Ramos (cell line): ENCODE results near the gene MET.

Experiments
- in situ Hi-C: fragments of 300-500 bp; cut with MboI; formaldehyde crosslinking; loops from one replicate; pipeline ENCODE4 v1.14.3; 2022; ENCODE audit warnings: low sequenced_read_pairs; ENCODE audit not compliant: unreplicated experiment

MET gene

GRCh38 chr7:116661865-116662264 lies 10.1 kb upstream of the MET start:
- in situ Hi-C loops = no loop called here

GRCh38 chr7:116663744-116664143 lies 8.3 kb upstream of the MET start:
- in situ Hi-C loops = no loop called here

- in situ Hi-C loops = no loop called here
Measured at GRCh38 chr7:116665332-116665996, 6.5 kb upstream of the MET start.

GRCh38 chr7:116669769-116670168 lies 2.2 kb upstream of the MET start:
- in situ Hi-C loops = no loop called here

- in situ Hi-C loops = no loop called here
Measured at GRCh38 chr7:116670409-116671015, 1.5 kb upstream of the MET start.

GRCh38 chr7:116671111-116671510 lies 885 bp upstream of the MET start:
- in situ Hi-C loops = no loop called here

GRCh38 chr7:116672596-116673456 lies 830 bp downstream of the MET start:
- in situ Hi-C loops = no loop called here

- in situ Hi-C loops = no loop called here
Measured at GRCh38 chr7:116673457-116673865, 1.5 kb downstream of the MET start.

- in situ Hi-C loops = no loop called here
Measured at GRCh38 chr7:116674508-116675173, 2.6 kb downstream of the MET start.

DNA sequence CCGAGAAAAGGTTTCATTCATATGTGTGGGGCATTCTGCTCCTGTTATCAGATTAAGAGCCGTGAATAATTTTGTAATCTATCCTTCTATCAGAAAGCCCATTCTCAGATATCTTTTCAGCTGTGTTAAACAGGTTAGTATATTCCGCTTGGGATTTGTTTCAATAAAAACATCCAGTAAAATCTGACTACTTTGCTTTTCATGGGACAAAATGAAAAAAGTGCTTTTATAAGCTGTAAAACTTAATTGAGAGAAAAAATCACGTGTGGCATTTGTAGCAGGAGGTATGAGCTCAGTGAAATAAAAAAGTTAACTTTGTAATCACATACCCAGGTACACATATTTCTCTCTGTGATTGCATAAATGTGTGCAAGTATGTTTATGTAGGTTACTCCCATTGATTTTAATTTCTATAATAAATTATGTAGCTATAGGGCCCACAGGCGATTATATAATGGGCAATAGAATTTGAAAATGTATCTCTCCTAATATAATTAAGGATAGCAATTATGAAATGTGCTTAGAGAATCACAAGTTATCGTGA lies 3.9 kb downstream of the MET start:
- in situ Hi-C loops = no loop called here

DNA sequence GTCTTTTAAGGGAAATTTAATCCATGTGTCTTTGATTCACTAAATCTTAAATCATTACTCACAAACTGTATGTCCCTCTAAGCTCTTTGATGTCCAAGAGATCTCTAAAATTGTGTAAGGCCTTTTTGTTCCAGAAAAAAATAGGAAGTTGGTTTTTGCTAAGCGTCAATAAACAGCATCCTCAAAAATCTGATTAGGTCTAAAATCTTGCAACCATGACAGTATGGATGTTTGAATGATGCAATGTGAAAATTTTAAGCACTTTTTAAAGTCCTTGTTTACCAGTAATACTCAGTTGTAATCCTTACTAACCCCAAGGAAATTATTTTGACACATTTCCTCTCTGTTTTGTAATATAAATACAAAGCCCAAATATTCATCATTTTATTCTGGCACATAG lies 6.8 kb downstream of the MET start:
- in situ Hi-C loops = no loop called here

DNA sequence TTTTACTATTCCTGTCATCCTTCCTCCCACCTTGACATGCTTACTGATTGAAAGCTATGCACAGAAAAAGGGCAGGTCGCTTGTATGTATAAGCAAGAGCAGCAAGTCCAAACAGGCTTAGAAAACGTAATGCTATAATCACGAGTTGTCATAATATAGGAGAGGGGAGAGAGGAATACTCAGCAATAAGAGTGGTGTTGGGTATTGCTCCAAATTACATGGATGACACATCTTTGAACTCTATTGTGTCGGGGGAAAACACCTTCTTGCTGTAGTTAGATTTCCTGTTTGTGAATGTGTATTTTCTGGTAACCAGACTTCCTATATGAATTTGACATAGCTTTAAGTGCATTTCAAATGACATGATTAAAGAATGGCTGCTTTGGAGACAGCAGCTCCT lies 7.5 kb downstream of the MET start:
- in situ Hi-C loops = no loop called here

- in situ Hi-C loops = no loop called here
Measured at GRCh38 chr7:116683786-116684185, 11.8 kb downstream of the MET start.

DNA sequence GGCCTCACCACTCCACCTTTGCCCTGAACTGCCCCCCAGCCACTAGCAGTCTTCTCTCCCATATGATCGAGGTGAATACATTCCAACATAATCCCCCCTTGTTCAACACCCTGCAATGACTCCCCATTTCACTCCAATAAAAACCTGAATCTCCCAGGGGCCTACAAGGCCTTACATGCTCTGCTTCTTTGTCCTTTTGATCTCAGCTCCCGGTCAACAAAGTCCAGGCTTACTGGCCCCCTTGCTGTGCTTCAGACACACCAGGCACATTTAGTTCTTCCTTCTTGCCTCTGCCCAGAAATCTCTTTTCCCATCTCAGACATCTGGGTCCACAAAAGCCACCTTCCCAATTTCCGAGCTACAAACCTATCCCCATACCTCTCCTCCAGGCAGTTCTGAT lies 14.0 kb downstream of the MET start:
- in situ Hi-C loops = no loop called here

DNA sequence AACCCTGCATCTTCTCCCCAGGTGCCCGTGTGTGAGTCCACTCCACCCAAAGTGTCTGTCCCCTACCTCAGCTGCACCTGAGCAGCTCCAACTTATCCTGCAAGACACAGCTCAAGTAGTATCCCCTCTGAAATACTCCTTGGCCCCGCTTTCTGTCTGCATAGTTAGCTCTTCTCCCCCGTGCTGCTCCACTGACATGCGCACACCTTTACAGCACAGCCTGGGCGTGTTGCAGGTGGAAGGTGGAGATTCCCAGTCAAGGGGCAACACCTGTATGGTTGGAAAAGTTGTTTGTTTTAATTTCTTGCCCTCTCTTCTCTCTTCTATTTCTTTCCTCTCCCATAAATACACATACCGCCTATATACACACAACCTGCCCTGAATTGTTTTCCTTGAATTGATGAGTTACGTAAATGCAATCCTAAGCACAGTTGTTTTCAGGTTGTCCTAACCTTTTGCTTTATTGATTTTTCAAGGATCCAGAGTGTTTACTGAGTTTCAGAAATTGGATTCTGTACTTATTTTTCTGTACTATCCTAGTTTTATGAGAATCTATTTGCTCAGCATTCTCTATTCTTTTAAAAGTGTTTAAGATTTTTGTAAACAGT lies 14.9 kb downstream of the MET start:
- in situ Hi-C loops = no loop called here

DNA sequence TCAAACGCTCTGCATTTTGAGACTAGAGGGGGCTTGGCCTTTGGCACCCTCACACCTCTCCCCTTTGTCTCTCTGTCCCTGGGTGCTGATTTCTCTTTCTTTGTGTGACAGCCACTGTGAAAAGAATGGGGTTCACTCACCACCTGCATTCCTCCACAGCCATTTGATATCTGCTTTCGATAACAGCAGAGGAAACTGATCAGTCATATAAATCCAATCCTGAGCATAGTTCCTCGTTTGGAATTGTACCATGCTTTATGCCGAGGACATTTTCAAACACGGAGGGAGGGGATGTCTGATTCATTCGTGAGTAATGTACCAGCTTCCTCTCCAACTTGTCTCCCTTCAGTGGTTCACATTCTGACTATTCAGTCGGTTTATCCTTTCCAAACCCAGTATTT lies 15.8 kb downstream of the MET start:
- in situ Hi-C loops = no loop called here

- in situ Hi-C loops = no loop called here
Measured at GRCh38 chr7:116689790-116690259, 17.8 kb downstream of the MET start.

DNA sequence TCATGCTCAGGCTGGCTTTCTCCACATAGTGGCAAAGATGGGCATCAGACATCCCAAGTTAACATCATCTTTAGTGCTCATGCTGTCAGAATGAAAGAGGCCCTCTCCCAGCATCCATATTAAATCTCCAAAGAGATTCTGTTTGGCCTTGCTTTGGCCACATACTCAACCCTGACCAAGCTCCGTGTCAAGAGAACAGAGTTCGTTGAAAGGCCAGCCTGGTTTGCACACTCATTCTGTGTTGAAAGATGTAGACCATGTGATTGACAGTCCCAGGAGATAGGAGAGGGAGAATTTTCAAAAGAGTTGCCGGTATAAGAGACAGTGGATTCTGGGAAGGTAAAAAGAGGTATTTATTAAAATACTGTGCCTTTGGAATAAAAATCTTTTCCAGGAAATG lies 19.7 kb downstream of the MET start:
- in situ Hi-C loops = no loop called here

GRCh38 chr7:116692401-116693308 lies 20.7 kb downstream of the MET start:
- in situ Hi-C loops = no loop called here
